ENCODE measurements around the gene EFEMP1. TPM values are rescaled to one million over a fixed set of nuclear protein-coding genes. Genes with fewer than 3 reads are reported as not detected.

Gene EFEMP1
- total RNA-seq, 1 donor from 2014 or later: 40.7 TPM

DNA sequence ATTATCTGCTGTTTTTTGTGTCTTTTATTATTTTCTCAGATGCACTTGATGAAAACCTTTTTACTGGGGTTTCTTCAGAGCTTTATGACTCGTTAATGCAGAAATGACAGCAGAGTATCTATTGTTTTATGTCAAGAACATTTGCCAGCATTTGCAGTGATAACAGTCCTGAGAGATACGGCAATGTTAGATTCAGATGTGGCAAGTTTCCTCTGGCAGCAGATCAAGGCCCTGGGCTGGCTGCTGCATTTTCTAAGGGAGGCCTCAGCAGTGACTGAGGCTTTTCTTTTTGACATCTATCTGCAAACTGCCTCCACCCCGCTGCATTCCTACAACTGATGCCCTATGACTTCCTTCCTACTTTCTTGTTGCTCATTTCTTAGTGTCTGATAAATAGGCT lies 40.2 kb downstream of the EFEMP1 start:
- no peaks in the 10 kb centered on the region for H3K27me3 ChIP-seq (ENCODE audit: control insufficient read depth, insufficient read depth, low read length)
- TF ChIP-seq CTCF (IDR thresholded peaks at IDR 0.05; ENCODE audit: insufficient read depth, low read length, poor library complexity, severe bottlenecking): no peak
- DNase-seq (ENCODE audit: low read depth): no peak
- no peaks in the 10 kb centered on the region for H3K36me3 ChIP-seq (ENCODE audit: control insufficient read depth, insufficient read depth, low read length)
- no peak overlapping the region for H3K4me3 ChIP-seq (ENCODE audit: low read depth, low read length)

DNA sequence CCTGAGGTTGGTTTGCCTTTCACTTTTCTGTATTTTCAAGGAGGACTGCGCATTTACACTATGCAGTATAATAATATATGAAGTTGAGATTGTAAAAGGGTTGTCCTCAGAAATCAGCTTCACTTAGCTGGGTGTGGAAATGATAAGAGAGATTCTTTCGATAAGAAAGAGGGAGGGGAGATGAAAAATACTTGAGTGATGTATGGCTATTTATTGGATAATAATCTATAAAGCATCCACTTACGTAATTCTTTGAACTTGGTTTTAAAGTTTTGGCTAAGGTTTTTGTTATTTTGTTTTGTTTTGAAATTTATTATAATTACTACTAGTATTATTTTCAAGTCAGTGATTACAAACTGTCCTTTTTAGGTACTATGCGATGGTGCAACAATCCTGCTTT lies 40.6 kb downstream of the EFEMP1 start:
- Histone ChIP-seq H3K4me3 (ENCODE audit: low read depth, low read length) (no peak overlapping the region), H3K27me3 (ENCODE audit: control insufficient read depth, insufficient read depth, low read length) (no peaks in the 10 kb centered on the region), H3K36me3 (ENCODE audit: control insufficient read depth, insufficient read depth, low read length) (no peaks in the 10 kb centered on the region)
- no peak for TF ChIP-seq CTCF (IDR thresholded peaks at IDR 0.05; ENCODE audit: insufficient read depth, low read length, poor library complexity, severe bottlenecking)
- no peak for DNase-seq (ENCODE audit: low read depth)

- no peak overlapping the region for H3K4me3 ChIP-seq (ENCODE audit: low read depth, low read length)
- TF ChIP-seq CTCF (IDR thresholded peaks at IDR 0.05; ENCODE audit: insufficient read depth, low read length, poor library complexity, severe bottlenecking): no peak
- no peaks in the 10 kb centered on the region for H3K36me3 ChIP-seq (ENCODE audit: control insufficient read depth, insufficient read depth, low read length)
- DNase-seq (ENCODE audit: low read depth): no peak
- H3K27me3 ChIP-seq (ENCODE audit: control insufficient read depth, insufficient read depth, low read length): no peaks in the 10 kb centered on the region
These were observed 43.0 kb downstream of the EFEMP1 start for GRCh38 chr2:55880416-55881143.

GRCh38 chr2:55879976-55880375 lies 43.6 kb downstream of the EFEMP1 start:
- TF ChIP-seq CTCF (IDR thresholded peaks at IDR 0.05; ENCODE audit: insufficient read depth, low read length, poor library complexity, severe bottlenecking): no peak
- H3K27me3 ChIP-seq (ENCODE audit: control insufficient read depth, insufficient read depth, low read length): no peaks in the 10 kb centered on the region
- H3K36me3 ChIP-seq (ENCODE audit: control insufficient read depth, insufficient read depth, low read length): no peaks in the 10 kb centered on the region
- H3K4me3 ChIP-seq (ENCODE audit: low read depth, low read length): no peak overlapping the region
- DNase-seq (ENCODE audit: low read depth): no peak

DNA sequence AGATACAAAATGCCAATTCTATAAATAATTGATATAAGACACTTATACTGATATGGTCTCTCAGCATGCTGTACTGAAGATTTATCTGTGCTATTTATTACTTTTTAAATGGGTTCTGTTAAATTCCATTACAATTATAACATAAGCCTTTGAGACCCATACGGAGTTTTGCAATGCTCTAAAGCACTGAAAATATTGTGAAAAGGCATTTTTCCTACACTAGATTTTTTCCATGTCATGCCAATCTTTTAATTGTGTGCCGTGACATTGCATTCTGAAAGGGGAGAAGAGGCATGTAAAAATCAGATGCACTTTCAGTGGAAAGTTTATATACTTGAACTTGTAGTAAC lies 46.5 kb downstream of the EFEMP1 start:
- no peak overlapping the region for H3K4me3 ChIP-seq (ENCODE audit: low read depth, low read length)
- TF ChIP-seq CTCF (IDR thresholded peaks at IDR 0.05; ENCODE audit: insufficient read depth, low read length, poor library complexity, severe bottlenecking): no peak
- no peaks in the 10 kb centered on the region for H3K36me3 ChIP-seq (ENCODE audit: control insufficient read depth, insufficient read depth, low read length)
- no peak for DNase-seq (ENCODE audit: low read depth)
- no peaks in the 10 kb centered on the region for H3K27me3 ChIP-seq (ENCODE audit: control insufficient read depth, insufficient read depth, low read length)

Data from kidney epithelial cell (primary cell).